HepG2 (cell line): ENCODE results near the gene CHIC2.

Source experiments
- ELF4 ChIP-seq: sonication (generic); formaldehyde crosslinking; IDR thresholded peaks from 2 replicates; pipeline ENCODE4 v1.5.0; 2020; ENCODE audit warnings: missing genetic modification reagents, mild to moderate bottlenecking, moderate library complexity, borderline replicate concordance
- EZH2 ChIP-seq: conservative IDR thresholded peaks from 2 replicates; pipeline ENCODE4 v1.6.1; 2012; ENCODE audit warnings: mild to moderate bottlenecking, low read depth, low read length, moderate library complexity
- GFI1 ChIP-seq: sonication (generic); formaldehyde crosslinking; IDR thresholded peaks from 2 replicates; pipeline ENCODE4 v1.5.0; 2020; ENCODE audit warnings: missing genetic modification reagents, mild to moderate bottlenecking, borderline replicate concordance
- JUND ChIP-seq: sonication (generic); formaldehyde crosslinking; IDR thresholded peaks from 2 replicates; pipeline ENCODE4 v1.8.0; 2022; ENCODE audit warnings: mild to moderate bottlenecking, missing genetic modification reagents
- MEF2D ChIP-seq: sonication (generic); formaldehyde crosslinking; IDR thresholded peaks from 2 replicates; pipeline ENCODE4 v1.5.1; 2020; ENCODE audit warnings: mild to moderate bottlenecking, missing genetic modification reagents
- RAD21 ChIP-seq: fragments of 450-650 bp; formaldehyde crosslinking; IDR thresholded peaks from 2 replicates; pipeline ENCODE4 v1.5.0; 2020; ENCODE audit warnings: mild to moderate bottlenecking
- SMAD1 ChIP-seq: sonication (generic); formaldehyde crosslinking; IDR thresholded peaks from 2 replicates; pipeline ENCODE4 v1.4.0; 2020; ENCODE audit warnings: missing genetic modification reagents, low read depth, mild to moderate bottlenecking, borderline replicate concordance
- ZBTB7A ChIP-seq: sonication (generic); formaldehyde crosslinking; IDR thresholded peaks from 2 replicates; pipeline ENCODE4 v1.8.0; 2022; ENCODE audit warnings: mild to moderate bottlenecking, missing genetic modification reagents
- ZNF768 ChIP-seq: sonication (generic); formaldehyde crosslinking; IDR thresholded peaks from 2 replicates; pipeline ENCODE4 v1.4.0; 2020; ENCODE audit warnings: missing genetic modification reagents
- TF ChIP-seq, protein P1 (sequence below): sonication (generic); formaldehyde crosslinking; IDR thresholded peaks from 2 replicates; pipeline ENCODE4 v1.5.0; 2020; ENCODE audit warnings: mild to moderate bottlenecking, missing genetic modification reagents, moderate library complexity
- TF ChIP-seq, protein P2 (sequence below): sonication (generic); formaldehyde crosslinking; IDR thresholded peaks from 2 replicates; pipeline ENCODE4 v1.8.1; 2023; ENCODE audit warnings: mild to moderate bottlenecking, missing genetic modification reagents, borderline replicate concordance
- TF ChIP-seq, protein P3 (sequence below), 2 experiments: IDR thresholded peaks; 2 replicates each; pipeline ENCODE4 v1.6.1; 2011 to 2012; ENCODE audit warnings: low read length in 2 of 2, borderline replicate concordance in 1 of 2, low read depth in 1 of 2, mild to moderate bottlenecking in 1 of 2, moderate library complexity in 1 of 2
- TF ChIP-seq, protein P4 (sequence below), 2 experiments: fragments of 450-650 bp in 1 of 2; sonication (generic) in 1 of 2; formaldehyde crosslinking in 1 of 2; IDR thresholded peaks; 2 replicates each; pipeline versions ENCODE4 v1.6.1 to v1.8.0; 2016 to 2022; ENCODE audit warnings: antibody characterized with exemption in 1 of 2, mild to moderate bottlenecking in 1 of 2, missing genetic modification reagents in 1 of 2

DNA sequence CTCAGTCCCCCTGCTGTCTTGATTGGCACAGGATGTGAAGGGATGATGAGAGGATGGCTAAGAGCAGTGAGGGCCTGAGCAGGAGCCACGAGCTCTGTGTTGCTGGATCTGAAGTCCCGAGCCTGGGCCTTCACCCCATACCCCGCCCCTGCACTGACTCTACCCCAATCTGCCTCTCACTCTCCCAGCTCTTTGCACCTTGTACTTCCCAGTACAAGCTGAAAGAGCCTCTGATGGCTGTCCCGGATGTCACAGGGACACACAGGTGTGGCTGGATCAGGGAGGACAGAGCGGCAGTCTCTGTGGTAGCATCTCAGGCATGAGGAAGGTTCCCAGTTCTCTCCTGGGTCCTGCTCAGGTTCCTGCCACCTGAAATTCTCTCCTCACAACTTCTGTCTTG is 103.6 kb downstream of the CHIC2 start:
- TF ChIP-seq, protein P1, sequence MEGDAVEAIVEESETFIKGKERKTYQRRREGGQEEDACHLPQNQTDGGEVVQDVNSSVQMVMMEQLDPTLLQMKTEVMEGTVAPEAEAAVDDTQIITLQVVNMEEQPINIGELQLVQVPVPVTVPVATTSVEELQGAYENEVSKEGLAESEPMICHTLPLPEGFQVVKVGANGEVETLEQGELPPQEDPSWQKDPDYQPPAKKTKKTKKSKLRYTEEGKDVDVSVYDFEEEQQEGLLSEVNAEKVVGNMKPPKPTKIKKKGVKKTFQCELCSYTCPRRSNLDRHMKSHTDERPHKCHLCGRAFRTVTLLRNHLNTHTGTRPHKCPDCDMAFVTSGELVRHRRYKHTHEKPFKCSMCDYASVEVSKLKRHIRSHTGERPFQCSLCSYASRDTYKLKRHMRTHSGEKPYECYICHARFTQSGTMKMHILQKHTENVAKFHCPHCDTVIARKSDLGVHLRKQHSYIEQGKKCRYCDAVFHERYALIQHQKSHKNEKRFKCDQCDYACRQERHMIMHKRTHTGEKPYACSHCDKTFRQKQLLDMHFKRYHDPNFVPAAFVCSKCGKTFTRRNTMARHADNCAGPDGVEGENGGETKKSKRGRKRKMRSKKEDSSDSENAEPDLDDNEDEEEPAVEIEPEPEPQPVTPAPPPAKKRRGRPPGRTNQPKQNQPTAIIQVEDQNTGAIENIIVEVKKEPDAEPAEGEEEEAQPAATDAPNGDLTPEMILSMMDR (CRISPR knock-in tag): no peak
- TF ChIP-seq, protein P2, sequence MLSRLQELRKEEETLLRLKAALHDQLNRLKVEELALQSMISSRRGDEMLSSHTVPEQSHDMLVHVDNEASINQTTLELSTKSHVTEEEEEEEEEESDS (CRISPR knock-in tag): no peak
- no peak for TF ChIP-seq JUND
- TF ChIP-seq ELF4: no peak
- no peak for TF ChIP-seq MEF2D (CRISPR knock-in tag)
- TF ChIP-seq, protein P3, sequence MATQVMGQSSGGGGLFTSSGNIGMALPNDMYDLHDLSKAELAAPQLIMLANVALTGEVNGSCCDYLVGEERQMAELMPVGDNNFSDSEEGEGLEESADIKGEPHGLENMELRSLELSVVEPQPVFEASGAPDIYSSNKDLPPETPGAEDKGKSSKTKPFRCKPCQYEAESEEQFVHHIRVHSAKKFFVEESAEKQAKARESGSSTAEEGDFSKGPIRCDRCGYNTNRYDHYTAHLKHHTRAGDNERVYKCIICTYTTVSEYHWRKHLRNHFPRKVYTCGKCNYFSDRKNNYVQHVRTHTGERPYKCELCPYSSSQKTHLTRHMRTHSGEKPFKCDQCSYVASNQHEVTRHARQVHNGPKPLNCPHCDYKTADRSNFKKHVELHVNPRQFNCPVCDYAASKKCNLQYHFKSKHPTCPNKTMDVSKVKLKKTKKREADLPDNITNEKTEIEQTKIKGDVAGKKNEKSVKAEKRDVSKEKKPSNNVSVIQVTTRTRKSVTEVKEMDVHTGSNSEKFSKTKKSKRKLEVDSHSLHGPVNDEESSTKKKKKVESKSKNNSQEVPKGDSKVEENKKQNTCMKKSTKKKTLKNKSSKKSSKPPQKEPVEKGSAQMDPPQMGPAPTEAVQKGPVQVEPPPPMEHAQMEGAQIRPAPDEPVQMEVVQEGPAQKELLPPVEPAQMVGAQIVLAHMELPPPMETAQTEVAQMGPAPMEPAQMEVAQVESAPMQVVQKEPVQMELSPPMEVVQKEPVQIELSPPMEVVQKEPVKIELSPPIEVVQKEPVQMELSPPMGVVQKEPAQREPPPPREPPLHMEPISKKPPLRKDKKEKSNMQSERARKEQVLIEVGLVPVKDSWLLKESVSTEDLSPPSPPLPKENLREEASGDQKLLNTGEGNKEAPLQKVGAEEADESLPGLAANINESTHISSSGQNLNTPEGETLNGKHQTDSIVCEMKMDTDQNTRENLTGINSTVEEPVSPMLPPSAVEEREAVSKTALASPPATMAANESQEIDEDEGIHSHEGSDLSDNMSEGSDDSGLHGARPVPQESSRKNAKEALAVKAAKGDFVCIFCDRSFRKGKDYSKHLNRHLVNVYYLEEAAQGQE (IDR thresholded peaks at IDR 0.05; ENCODE audit: borderline replicate concordance in 1 of 2, low read depth in 1 of 2, low read length in 2 of 2): no peak
- no peak for TF ChIP-seq ZNF768 (CRISPR knock-in tag)
- TF ChIP-seq GFI1: no peak
- TF ChIP-seq EZH2: no peak
- no peak for TF ChIP-seq SMAD1 (CRISPR knock-in tag)
- TF ChIP-seq RAD21 (CRISPR knock-in tag): no peak
- no peak for TF ChIP-seq ZBTB7A
- TF ChIP-seq, protein P4, sequence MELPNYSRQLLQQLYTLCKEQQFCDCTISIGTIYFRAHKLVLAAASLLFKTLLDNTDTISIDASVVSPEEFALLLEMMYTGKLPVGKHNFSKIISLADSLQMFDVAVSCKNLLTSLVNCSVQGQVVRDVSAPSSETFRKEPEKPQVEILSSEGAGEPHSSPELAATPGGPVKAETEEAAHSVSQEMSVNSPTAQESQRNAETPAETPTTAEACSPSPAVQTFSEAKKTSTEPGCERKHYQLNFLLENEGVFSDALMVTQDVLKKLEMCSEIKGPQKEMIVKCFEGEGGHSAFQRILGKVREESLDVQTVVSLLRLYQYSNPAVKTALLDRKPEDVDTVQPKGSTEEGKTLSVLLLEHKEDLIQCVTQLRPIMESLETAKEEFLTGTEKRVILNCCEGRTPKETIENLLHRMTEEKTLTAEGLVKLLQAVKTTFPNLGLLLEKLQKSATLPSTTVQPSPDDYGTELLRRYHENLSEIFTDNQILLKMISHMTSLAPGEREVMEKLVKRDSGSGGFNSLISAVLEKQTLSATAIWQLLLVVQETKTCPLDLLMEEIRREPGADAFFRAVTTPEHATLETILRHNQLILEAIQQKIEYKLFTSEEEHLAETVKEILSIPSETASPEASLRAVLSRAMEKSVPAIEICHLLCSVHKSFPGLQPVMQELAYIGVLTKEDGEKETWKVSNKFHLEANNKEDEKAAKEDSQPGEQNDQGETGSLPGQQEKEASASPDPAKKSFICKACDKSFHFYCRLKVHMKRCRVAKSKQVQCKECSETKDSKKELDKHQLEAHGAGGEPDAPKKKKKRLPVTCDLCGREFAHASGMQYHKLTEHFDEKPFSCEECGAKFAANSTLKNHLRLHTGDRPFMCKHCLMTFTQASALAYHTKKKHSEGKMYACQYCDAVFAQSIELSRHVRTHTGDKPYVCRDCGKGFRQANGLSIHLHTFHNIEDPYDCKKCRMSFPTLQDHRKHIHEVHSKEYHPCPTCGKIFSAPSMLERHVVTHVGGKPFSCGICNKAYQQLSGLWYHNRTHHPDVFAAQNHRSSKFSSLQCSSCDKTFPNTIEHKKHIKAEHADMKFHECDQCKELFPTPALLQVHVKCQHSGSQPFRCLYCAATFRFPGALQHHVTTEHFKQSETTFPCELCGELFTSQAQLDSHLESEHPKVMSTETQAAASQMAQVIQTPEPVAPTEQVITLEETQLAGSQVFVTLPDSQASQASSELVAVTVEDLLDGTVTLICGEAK (IDR thresholded peaks at IDR 0.05): no peak
- TF ChIP-seq, protein P4 (CRISPR knock-in tag; IDR thresholded peaks at IDR 0.05): no peak
